Measurements from ENCODE around the gene YEATS4. TPM values are rescaled to one million over a fixed set of nuclear protein-coding genes. Genes with fewer than 3 reads are reported as not detected.

The YEATS4 gene
- total RNA-seq, 4 donors from 2014 or later = 7.8 to 29.0 (median 14.3) TPM

GRCh38 chr12:69419701-69420100, 60.2 kb downstream of the YEATS4 start:
- Histone ChIP-seq H3K9me3 (no peaks in the 10 kb centered on the region), H3K36me3 (no peaks in the 10 kb centered on the region), H3K27me3 (no peaks in the 10 kb centered on the region), H3K4me3 (no peak overlapping the region), H3K4me1 (no peaks in the 10 kb centered on the region), H3K27ac (no peak overlapping the region)
- no peak for TF ChIP-seq CTCF (IDR thresholded peaks at IDR 0.05)
- TF ChIP-seq POLR2A (IDR thresholded peaks at IDR 0.05) = no peak
- no peak for DNase-seq

GRCh38 chr12:69421548-69421947, 62.0 kb downstream of the YEATS4 start:
- H3K4me3 ChIP-seq = no peak overlapping the region
- H3K4me1 ChIP-seq = no peaks in the 10 kb centered on the region
- DNase-seq = no peak
- H3K27ac ChIP-seq = no peak overlapping the region
- TF ChIP-seq POLR2A (IDR thresholded peaks at IDR 0.05) = no peak
- no peak for TF ChIP-seq CTCF (IDR thresholded peaks at IDR 0.05)
- no peaks in the 10 kb centered on the region for H3K36me3 ChIP-seq
- H3K9me3 ChIP-seq = no peaks in the 10 kb centered on the region
- no peaks in the 10 kb centered on the region for H3K27me3 ChIP-seq

- Histone ChIP-seq H3K4me1 (no peaks in the 10 kb centered on the region), H3K27me3 (no peaks in the 10 kb centered on the region), H3K9me3 (no peaks in the 10 kb centered on the region), H3K27ac (no peak overlapping the region), H3K4me3 (no peak overlapping the region), H3K36me3 (no peaks in the 10 kb centered on the region)
- no peak for TF ChIP-seq POLR2A (IDR thresholded peaks at IDR 0.05)
- no peak for TF ChIP-seq CTCF (IDR thresholded peaks at IDR 0.05)
- DNase-seq = no peak
Measured at GRCh38 chr12:69423037-69423905, 63.7 kb downstream of the YEATS4 start.

- H3K27me3 ChIP-seq = no peaks in the 10 kb centered on the region
- no peaks in the 10 kb centered on the region for H3K4me1 ChIP-seq
- H3K9me3 ChIP-seq = no peaks in the 10 kb centered on the region
- H3K27ac ChIP-seq = no peak overlapping the region
- H3K36me3 ChIP-seq = no peaks in the 10 kb centered on the region
- TF ChIP-seq POLR2A (IDR thresholded peaks at IDR 0.05) (no peak), CTCF (IDR thresholded peaks at IDR 0.05) (no peak)
- H3K4me3 ChIP-seq = no peak overlapping the region
- no peak for DNase-seq
Measured at GRCh38 chr12:69425417-69425816, 65.9 kb downstream of the YEATS4 start.

GRCh38 chr12:69428351-69429073, 69.0 kb downstream of the YEATS4 start:
- no peak for DNase-seq
- no peak overlapping the region for H3K4me3 ChIP-seq
- H3K27me3 ChIP-seq = no peaks in the 10 kb centered on the region
- TF ChIP-seq CTCF (IDR thresholded peaks at IDR 0.05) = no peak
- TF ChIP-seq POLR2A (IDR thresholded peaks at IDR 0.05) = no peak
- no peak overlapping the region for H3K27ac ChIP-seq
- no peaks in the 10 kb centered on the region for H3K9me3 ChIP-seq
- H3K36me3 ChIP-seq = no peaks in the 10 kb centered on the region
- no peaks in the 10 kb centered on the region for H3K4me1 ChIP-seq
